DMS114 treated with DMSO at 0.1 percent for 48 hours (cell line): ENCODE measurements around the gene SURF4.

Experiments used
- DNase-seq: peaks from one replicate; lab custom pipeline; 2025; ENCODE audit not compliant: unreplicated experiment; lab: John Stamatoyannopoulos, UW

Gene SURF4

GRCh38 chr9:133375116-133375723 is 640 bp downstream of the SURF4 start:
- DNase-seq = no peak

GRCh38 chr9:133374612-133375115 is 1.2 kb downstream of the SURF4 start:
- no peak for DNase-seq

- no peak for DNase-seq
These were observed 3.7 kb downstream of the SURF4 start for GRCh38 chr9:133372144-133372543.

- no peak for DNase-seq
These were observed 4.6 kb downstream of the SURF4 start for GRCh38 chr9:133371261-133371711.

GRCh38 chr9:133370685-133371084 is 5.2 kb downstream of the SURF4 start:
- DNase-seq = no peak

GRCh38 chr9:133369933-133370332 is 5.9 kb downstream of the SURF4 start:
- no peak for DNase-seq

- no peak for DNase-seq
These were observed 6.4 kb downstream of the SURF4 start for GRCh38 chr9:133369422-133369821.

- no peak for DNase-seq
These were observed 7.5 kb downstream of the SURF4 start for GRCh38 chr9:133368249-133368881.

GRCh38 chr9:133367778-133368177 is 8.1 kb downstream of the SURF4 start:
- no peak for DNase-seq

- DNase-seq = no peak
These were observed 8.6 kb downstream of the SURF4 start for GRCh38 chr9:133367221-133367620.

- no peak for DNase-seq
These were observed 9.4 kb downstream of the SURF4 start for GRCh38 chr9:133366435-133366834.

GRCh38 chr9:133362359-133363044 is 13.4 kb downstream of the SURF4 start:
- DNase-seq = no peak

GRCh38 chr9:133361507-133362092 is 14.3 kb downstream of the SURF4 start:
- no peak for DNase-seq

GRCh38 chr9:133360400-133361393 is 15.2 kb downstream of the SURF4 start:
- DNase-seq = no peak

GRCh38 chr9:133359399-133360175 is 16.3 kb downstream of the SURF4 start:
- no peak for DNase-seq

GRCh38 chr9:133357656-133358055 is 18.2 kb downstream of the SURF4 start:
- DNase-seq = no peak

GRCh38 chr9:133356391-133357091 is 19.3 kb downstream of the SURF4 start, which contains the start of the genes SURF1 and SURF2:
Gene SURF1 (minus strand): TSS chr9:133356487. CDS start chr9:133356453, 34 bp downstream.
Gene SURF2 (plus strand): TSS chr9:133356550. CDS start chr9:133356593, 43 bp downstream.
- peak; percentile 22 for DNase-seq

- DNase-seq = no peak
These were observed 19.9 kb downstream of the SURF4 start for GRCh38 chr9:133355881-133356357.

GRCh38 chr9:133354766-133355165 is 21.1 kb downstream of the SURF4 start:
- DNase-seq = no peak
